Spleen (tissue), 11 donors: ENCODE data around the gene MACC1. TPM values are rescaled to one million over a fixed set of nuclear protein-coding genes. Genes with fewer than 3 reads are reported as not detected.

Source experiments
- DNase-seq: peaks from one replicate; pipeline ENCODE4 v3.0.0-alpha.2; 2020
- H3K27ac ChIP-seq, 8 donors: fragments of 200-600 bp; sonication (generic) in 7 of 8; 1 replicate in 4 of 8; 2 replicates in 4 of 8; pipeline versions ENCODE4 v1.5.0 to v1.8.0; 2016 to 2021; ENCODE audit warnings: inconsistent platforms in 4 of 8, mild to moderate bottlenecking in 4 of 8, moderate library complexity in 1 of 8
- H3K27me3 ChIP-seq, 7 donors: fragments of 200-600 bp; sonication (generic) in 6 of 7; replicated peaks in 1 of 7; 1 replicate in 4 of 7; 2 replicates in 3 of 7; pipeline versions ENCODE4 v1.5.0 to v1.8.0; 2016 to 2021; ENCODE audit warnings: inconsistent platforms in 3 of 7, mild to moderate bottlenecking in 1 of 7
- H3K36me3 ChIP-seq, 6 donors: fragments of 200-600 bp; sonication (generic) in 5 of 6; 1 replicate in 4 of 6; 2 replicates in 2 of 6; pipeline versions ENCODE4 v1.5.0 to v1.8.0; 2016 to 2021; ENCODE audit warnings: inconsistent platforms in 2 of 6
- H3K4me1 ChIP-seq, 6 donors: fragments of 200-600 bp; sonication (generic) in 5 of 6; 1 replicate in 3 of 6; 2 replicates in 3 of 6; pipeline versions ENCODE4 v1.5.0 to v1.8.0; 2016 to 2021; ENCODE audit warnings: inconsistent platforms in 3 of 6
- H3K4me3 ChIP-seq, 8 donors: fragments of 200-600 bp; sonication (generic) in 7 of 8; 1 replicate in 4 of 8; 2 replicates in 4 of 8; pipeline versions ENCODE4 v1.5.0 to v1.8.0; 2016 to 2021; ENCODE audit warnings: inconsistent platforms in 4 of 8, mild to moderate bottlenecking in 4 of 8, moderate library complexity in 2 of 8
- H3K9me3 ChIP-seq, 8 donors: fragments of 200-600 bp; sonication (generic) in 7 of 8; 1 replicate in 4 of 8; 2 replicates in 4 of 8; pipeline versions ENCODE4 v1.5.0 to v1.8.0; 2016 to 2021; ENCODE audit warnings: inconsistent platforms in 4 of 8
- POLR2A ChIP-seq, 3 donors: fragments of 450-650 bp; IDR thresholded peaks; one replicate each; pipeline ENCODE4 v1.5.1; 2017; ENCODE audit warnings: antibody characterized with exemption in 3 of 3, mild to moderate bottlenecking in 1 of 3
- POLR2AphosphoS5 ChIP-seq, 3 donors: sonication (generic); formaldehyde crosslinking; IDR thresholded peaks; one replicate each; pipeline ENCODE4 v1.5.1; 2017; ENCODE audit warnings: antibody characterized with exemption in 3 of 3
- WGBS, 5 donors: extraction: QIAGEN DNeasy Blood & Tissue Kit in 3 of 5; methylation state at CpG; one replicate each; pipeline versions ENCODE4 v1.1.5 to v1.1.7; 2013 to 2018; 5-methylcytosine and 5-hydroxymethylcytosine counted together
- intact Hi-C: fragments of 100-400 bp; cut with DNase I; formaldehyde crosslinking; loops from one replicate; pipeline ENCODE4 v1.15.0; 2023; ENCODE audit warnings: low total_unique reads
- polyA plus RNA-seq, 3 donors: library from polyadenylated mRNA; stranded (reverse); fragments of 200-250 nt; gene quantifications; one replicate each; pipeline ENCODE4 v1.2.1, GENCODE V29; 2013
- total RNA-seq, 7 donors: library from RNA; depleted of rRNA in 3 of 7; stranded (reverse); fragments of >200 nt in 3 of 7; fragmentation: NEBNext Ultra II Directional in 4 of 7; extraction: Animal tissue kit (Norgen Biotek cat#: 25700) in 4 of 7; gene quantifications; one replicate each; pipeline versions ENCODE4 v1.1.0 to v1.2.1, GENCODE V29; 2016 to 2021
- TF ChIP-seq, protein P1 (sequence below), 11 experiments: fragments of 200-600 bp in 7 of 11; fragments of 450-650 bp in 4 of 11; sonication (generic) in 4 of 11; IDR thresholded peaks in 8 of 11; conservative IDR thresholded peaks in 3 of 11; 1 replicate in 7 of 11; 2 replicates in 4 of 11; pipeline versions ENCODE4 v1.4.0 to v1.8.0; 2016 to 2021; ENCODE audit warnings: antibody characterized with exemption in 11 of 11, inconsistent platforms in 4 of 11, mild to moderate bottlenecking in 1 of 11
- donor health status: healthy with polysubstance abuse.
- donor health status: DM: no; HTN: no; CAD: no; lungs with moderate emphysema.
- donor health status: DM: no; HTN: no; CAD: no.
- donor health status: Bipolar disorder and iron deficiency.
- donor health status: healthy.
- donor health status: DM: no; HTN: no; CAD: no.
- donor health status: DM: yes; HTN: yes; CAD: no.

The MACC1 gene
- total and polyA plus RNA-seq, 10 donors: 0.83 to 10.6 (median 4.8) TPM

DNA sequence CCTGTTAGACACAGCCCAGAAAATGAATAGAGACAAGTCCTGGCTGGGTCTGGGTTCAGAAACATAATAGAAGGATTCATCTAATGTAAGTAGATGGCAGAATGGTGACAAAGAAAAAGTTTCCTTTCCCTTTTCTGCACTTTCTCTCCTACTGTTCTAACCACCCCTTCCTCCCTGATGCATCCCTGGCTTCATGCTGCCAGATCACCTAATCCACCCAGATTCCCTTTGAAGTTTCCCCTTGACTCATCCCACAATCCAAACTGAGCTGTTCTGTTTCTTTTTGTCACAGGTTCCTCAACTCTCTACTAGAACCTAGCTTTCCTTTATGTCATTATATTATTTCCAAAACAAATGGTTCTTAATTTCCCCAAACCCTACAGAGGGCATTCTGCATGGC lies 1.1 kb upstream of the MACC1 start:
- Histone ChIP-seq H3K36me3 (no peaks in the 10 kb centered on the region), H3K27me3 (no peaks in the 10 kb centered on the region), H3K9me3 (no peaks in the 10 kb centered on the region), H3K4me3 (peak overlapping the region in 1 of 8 donors; percentile 60), H3K27ac (peak overlapping the region in 6 of 8 donors; percentile 52 to 90 (median 82)), H3K4me1 (peaks cover 0 to 53% (median 23%) of the 10 kb centered on the region in 6 donors)
- no peak for DNase-seq
- TF ChIP-seq POLR2AphosphoS5 (IDR thresholded peaks at IDR 0.05) (no peak), POLR2A (IDR thresholded peaks at IDR 0.05) (no peak)
- TF ChIP-seq, protein P1, sequence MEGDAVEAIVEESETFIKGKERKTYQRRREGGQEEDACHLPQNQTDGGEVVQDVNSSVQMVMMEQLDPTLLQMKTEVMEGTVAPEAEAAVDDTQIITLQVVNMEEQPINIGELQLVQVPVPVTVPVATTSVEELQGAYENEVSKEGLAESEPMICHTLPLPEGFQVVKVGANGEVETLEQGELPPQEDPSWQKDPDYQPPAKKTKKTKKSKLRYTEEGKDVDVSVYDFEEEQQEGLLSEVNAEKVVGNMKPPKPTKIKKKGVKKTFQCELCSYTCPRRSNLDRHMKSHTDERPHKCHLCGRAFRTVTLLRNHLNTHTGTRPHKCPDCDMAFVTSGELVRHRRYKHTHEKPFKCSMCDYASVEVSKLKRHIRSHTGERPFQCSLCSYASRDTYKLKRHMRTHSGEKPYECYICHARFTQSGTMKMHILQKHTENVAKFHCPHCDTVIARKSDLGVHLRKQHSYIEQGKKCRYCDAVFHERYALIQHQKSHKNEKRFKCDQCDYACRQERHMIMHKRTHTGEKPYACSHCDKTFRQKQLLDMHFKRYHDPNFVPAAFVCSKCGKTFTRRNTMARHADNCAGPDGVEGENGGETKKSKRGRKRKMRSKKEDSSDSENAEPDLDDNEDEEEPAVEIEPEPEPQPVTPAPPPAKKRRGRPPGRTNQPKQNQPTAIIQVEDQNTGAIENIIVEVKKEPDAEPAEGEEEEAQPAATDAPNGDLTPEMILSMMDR (IDR thresholded peaks at IDR 0.05 in 8 of 11, conservative IDR thresholded peaks at IDR 0.05 in 3 of 11): no peak
- intact Hi-C loops: no loop called here

DNA sequence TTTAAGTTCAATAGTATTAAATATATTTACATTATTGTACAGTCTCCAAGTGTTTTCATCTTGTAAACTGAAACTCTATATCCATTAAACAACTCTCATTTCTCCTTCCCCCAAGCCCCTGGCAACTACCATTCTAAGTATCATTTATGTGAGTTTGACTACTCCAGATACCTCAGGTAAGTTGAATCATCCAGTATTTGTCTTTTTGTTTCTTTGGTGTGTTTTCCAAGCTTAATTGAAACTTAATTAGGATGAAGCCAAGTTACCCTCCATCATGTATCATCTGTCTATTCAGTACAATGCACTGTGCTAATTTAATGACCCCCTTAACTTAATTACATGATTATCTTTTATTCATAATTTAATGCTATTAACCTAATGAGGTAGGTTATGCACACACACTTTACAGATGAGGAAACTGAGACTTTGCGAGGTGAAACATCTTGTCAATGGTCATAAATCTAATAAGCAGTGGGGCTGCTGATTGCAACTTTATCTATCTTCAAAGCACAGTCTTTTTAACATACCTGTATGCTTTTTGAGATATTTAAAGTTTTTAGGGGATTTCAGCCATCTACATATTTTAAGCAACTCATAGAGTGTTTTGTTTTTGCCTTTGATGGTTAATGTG lies 663 bp downstream of the MACC1 start:
- peaks cover 0 to 52% (median 23%) of the 10 kb centered on the region in 6 donors for H3K4me1 ChIP-seq
- no peak for TF ChIP-seq POLR2AphosphoS5 (IDR thresholded peaks at IDR 0.05)
- TF ChIP-seq POLR2A (IDR thresholded peaks at IDR 0.05): no peak
- TF ChIP-seq, protein P1 (IDR thresholded peaks at IDR 0.05 in 8 of 11, conservative IDR thresholded peaks at IDR 0.05 in 3 of 11): no peak
- no peaks in the 10 kb centered on the region for H3K36me3 ChIP-seq
- peak overlapping the region in 2 of 8 donors; percentile 25 to 60 for H3K4me3 ChIP-seq
- intact Hi-C loops: no loop called here
- no peak for DNase-seq
- no peaks in the 10 kb centered on the region for H3K9me3 ChIP-seq
- no peaks in the 10 kb centered on the region for H3K27me3 ChIP-seq
- H3K27ac ChIP-seq: peak overlapping the region in 4 of 8 donors; percentile 79 to 90 (median 87)
- WGBS, 5 donors: 33 to 61% (median 49%) methylated on average over 1 of the region's 1 CpG

DNA sequence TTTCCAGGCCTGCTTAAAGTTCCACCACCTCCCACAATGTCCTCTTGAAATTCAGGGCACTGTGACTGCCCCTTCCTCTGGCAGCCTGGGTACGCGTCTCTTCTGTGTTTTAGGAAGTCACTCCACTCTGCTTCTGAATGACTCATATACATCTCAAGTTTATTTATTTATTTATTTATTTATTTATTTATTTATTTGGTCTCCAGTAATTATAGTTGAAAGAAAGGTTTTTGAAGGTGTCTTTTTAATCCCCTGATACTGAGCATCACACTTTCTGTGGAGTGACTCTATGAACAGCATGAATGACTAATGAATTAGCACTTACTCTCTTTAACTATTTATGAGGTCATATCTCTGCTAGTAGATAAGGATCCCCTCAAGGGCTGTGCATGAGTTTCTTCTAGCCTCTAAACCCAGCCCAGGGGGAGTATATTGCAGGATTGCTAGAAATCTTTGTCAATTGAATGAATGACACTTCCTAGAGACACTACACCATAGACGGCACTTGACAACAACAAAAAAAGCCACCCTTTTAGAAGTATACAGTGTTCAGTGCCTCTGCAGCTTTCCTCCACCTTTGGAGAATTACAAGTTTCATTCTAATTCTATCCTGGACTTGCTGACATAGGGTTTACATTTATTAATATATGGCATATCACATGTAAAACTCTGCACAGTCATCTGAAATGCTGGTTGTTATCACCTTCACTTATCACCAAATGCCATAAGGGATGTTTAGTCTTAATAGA lies 2.1 kb downstream of the MACC1 start:
- Histone ChIP-seq H3K27me3 (no peaks in the 10 kb centered on the region), H3K27ac (peak overlapping the region in 1 of 8 donors; percentile 21), H3K4me3 (no peak overlapping the region), H3K9me3 (peaks cover 0 to 3% (median 0%) of the 10 kb centered on the region in 8 donors), H3K36me3 (no peaks in the 10 kb centered on the region), H3K4me1 (peaks cover 0 to 38% (median 14%) of the 10 kb centered on the region in 6 donors)
- intact Hi-C loops: no loop called here
- no peak for DNase-seq
- 44 to 67% (median 57%) methylated on average over 3 of the region's 3 CpGs for WGBS, 5 donors
- TF ChIP-seq POLR2A (IDR thresholded peaks at IDR 0.05) (no peak), POLR2AphosphoS5 (IDR thresholded peaks at IDR 0.05) (no peak)
- TF ChIP-seq, protein P1 (IDR thresholded peaks at IDR 0.05 in 8 of 11, conservative IDR thresholded peaks at IDR 0.05 in 3 of 11): no peak

DNA sequence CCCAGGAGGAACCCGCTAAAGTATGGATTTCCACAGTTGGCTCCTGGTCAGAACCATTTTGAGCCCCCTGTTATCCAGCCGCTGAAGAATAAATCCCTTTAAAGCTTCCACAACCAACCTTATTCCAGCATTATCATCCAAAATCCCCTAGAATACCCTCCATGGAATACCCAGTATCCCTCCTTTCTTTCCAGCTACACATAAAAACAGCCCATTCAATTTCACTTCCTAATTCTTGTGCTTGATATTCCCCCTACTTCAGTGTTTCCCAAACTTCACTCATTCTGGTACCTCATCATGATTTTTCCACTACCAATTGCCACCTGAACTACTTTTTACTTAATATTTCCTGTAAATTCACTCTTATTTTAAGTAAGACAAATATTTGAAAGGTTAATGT lies 3.1 kb downstream of the MACC1 start:
- no peaks in the 10 kb centered on the region for H3K36me3 ChIP-seq
- H3K4me3 ChIP-seq: no peak overlapping the region
- intact Hi-C loops: no loop called here
- H3K27ac ChIP-seq: no peak overlapping the region
- no peak for TF ChIP-seq POLR2AphosphoS5 (IDR thresholded peaks at IDR 0.05)
- TF ChIP-seq, protein P1 (IDR thresholded peaks at IDR 0.05 in 8 of 11, conservative IDR thresholded peaks at IDR 0.05 in 3 of 11): no peak
- TF ChIP-seq POLR2A (IDR thresholded peaks at IDR 0.05): no peak
- no peak for DNase-seq
- WGBS, 5 donors: 92 to 96% (median 95%) methylated on average over 2 of the region's 2 CpGs
- peaks cover 0 to 13% (median 7%) of the 10 kb centered on the region in 8 donors for H3K9me3 ChIP-seq
- H3K4me1 ChIP-seq: peaks cover 0 to 28% (median 7%) of the 10 kb centered on the region in 6 donors
- no peaks in the 10 kb centered on the region for H3K27me3 ChIP-seq
